Measurements from ENCODE around the gene CISTR.
"Not testable (repeated sequence)": the region's sequence is repeated elsewhere in the genome, so short reads cannot be mapped to it uniquely, and the experiment has no call there.

The CISTR gene

GRCh38 chr12:53786411-53786810 lies 34.6 kb upstream of the CISTR start:
- Histone ChIP-seq H3K27me3 (ENCODE audit: insufficient read depth, insufficient read length) (peaks cover 10% of the 10 kb centered on the region), H3K9ac (ENCODE audit: insufficient read length, low read depth) (no peak overlapping the region), H3K9me3 (ENCODE audit: insufficient read depth, low read length) (no peaks in the 10 kb centered on the region), H3K4me3 (ENCODE audit: insufficient read length, low read depth) (no peak overlapping the region), H3K36me3 (ENCODE audit: insufficient read depth, insufficient read length, low read length) (no peaks in the 10 kb centered on the region), H3K4me1 (ENCODE audit: insufficient read depth, insufficient read length) (no peaks in the 10 kb centered on the region)
- DNase-seq (ENCODE audit: low read depth, low spot score): no peak
- TF ChIP-seq YY1 (IDR thresholded peaks at IDR 0.05; ENCODE audit: insufficient read depth, insufficient read length) (no peak), SUZ12 (IDR thresholded peaks at IDR 0.05; ENCODE audit: extremely low read depth, insufficient read depth, insufficient read length) (no peak), ZNF274 (IDR thresholded peaks at IDR 0.05; ENCODE audit: low read depth, low read length) (no peak)

- H3K4me3 ChIP-seq (ENCODE audit: insufficient read length, low read depth): no peak overlapping the region
- H3K36me3 ChIP-seq (ENCODE audit: insufficient read depth, insufficient read length, low read length): no peaks in the 10 kb centered on the region
- H3K9me3 ChIP-seq (ENCODE audit: insufficient read depth, low read length): no peaks in the 10 kb centered on the region
- H3K4me1 ChIP-seq (ENCODE audit: insufficient read depth, insufficient read length): no peaks in the 10 kb centered on the region
- no peak for TF ChIP-seq YY1 (IDR thresholded peaks at IDR 0.05; ENCODE audit: insufficient read depth, insufficient read length)
- no peak for TF ChIP-seq ZNF274 (IDR thresholded peaks at IDR 0.05; ENCODE audit: low read depth, low read length)
- TF ChIP-seq SUZ12 (IDR thresholded peaks at IDR 0.05; ENCODE audit: extremely low read depth, insufficient read depth, insufficient read length): no peak
- no peak overlapping the region for H3K9ac ChIP-seq (ENCODE audit: insufficient read length, low read depth)
- no peak for DNase-seq (ENCODE audit: low read depth, low spot score)
- H3K27me3 ChIP-seq (ENCODE audit: insufficient read depth, insufficient read length): peaks cover 10% of the 10 kb centered on the region
These were observed 33.4 kb upstream of the CISTR start for GRCh38 chr12:53785161-53785560.

GRCh38 chr12:53782093-53782703 lies 30.4 kb upstream of the CISTR start:
- no peak overlapping the region for H3K9ac ChIP-seq (ENCODE audit: insufficient read length, low read depth)
- H3K27me3 ChIP-seq (ENCODE audit: insufficient read depth, insufficient read length): peaks cover 10% of the 10 kb centered on the region
- H3K36me3 ChIP-seq (ENCODE audit: insufficient read depth, insufficient read length, low read length): no peaks in the 10 kb centered on the region
- H3K9me3 ChIP-seq (ENCODE audit: insufficient read depth, low read length): no peaks in the 10 kb centered on the region
- DNase-seq (ENCODE audit: low read depth, low spot score): no peak
- H3K4me3 ChIP-seq (ENCODE audit: insufficient read length, low read depth): no peak overlapping the region
- H3K4me1 ChIP-seq (ENCODE audit: insufficient read depth, insufficient read length): no peaks in the 10 kb centered on the region
- TF ChIP-seq YY1 (IDR thresholded peaks at IDR 0.05; ENCODE audit: insufficient read depth, insufficient read length) (no peak), SUZ12 (IDR thresholded peaks at IDR 0.05; ENCODE audit: extremely low read depth, insufficient read depth, insufficient read length) (no peak), ZNF274 (IDR thresholded peaks at IDR 0.05; ENCODE audit: low read depth, low read length) (no peak)

- no peak for TF ChIP-seq ZNF274 (IDR thresholded peaks at IDR 0.05; ENCODE audit: low read depth, low read length)
- TF ChIP-seq YY1 (IDR thresholded peaks at IDR 0.05; ENCODE audit: insufficient read depth, insufficient read length): no peak
- no peak for TF ChIP-seq SUZ12 (IDR thresholded peaks at IDR 0.05; ENCODE audit: extremely low read depth, insufficient read depth, insufficient read length)
- H3K9ac ChIP-seq (ENCODE audit: insufficient read length, low read depth): no peak overlapping the region
- H3K4me3 ChIP-seq (ENCODE audit: insufficient read length, low read depth): no peak overlapping the region
- H3K9me3 ChIP-seq (ENCODE audit: insufficient read depth, low read length): no peaks in the 10 kb centered on the region
- peaks cover 9% of the 10 kb centered on the region for H3K27me3 ChIP-seq (ENCODE audit: insufficient read depth, insufficient read length)
- no peak for DNase-seq (ENCODE audit: low read depth, low spot score)
- H3K4me1 ChIP-seq (ENCODE audit: insufficient read depth, insufficient read length): no peaks in the 10 kb centered on the region
- H3K36me3 ChIP-seq (ENCODE audit: insufficient read depth, insufficient read length, low read length): no peaks in the 10 kb centered on the region
These were observed 29.5 kb upstream of the CISTR start for GRCh38 chr12:53781228-53781801.

GRCh38 chr12:53780323-53780722 lies 28.5 kb upstream of the CISTR start:
- no peak overlapping the region for H3K4me3 ChIP-seq (ENCODE audit: insufficient read length, low read depth)
- H3K4me1 ChIP-seq (ENCODE audit: insufficient read depth, insufficient read length): no peaks in the 10 kb centered on the region
- H3K9ac ChIP-seq (ENCODE audit: insufficient read length, low read depth): no peak overlapping the region
- no peak for DNase-seq (ENCODE audit: low read depth, low spot score)
- no peaks in the 10 kb centered on the region for H3K36me3 ChIP-seq (ENCODE audit: insufficient read depth, insufficient read length, low read length)
- H3K9me3 ChIP-seq (ENCODE audit: insufficient read depth, low read length): no peaks in the 10 kb centered on the region
- TF ChIP-seq YY1 (IDR thresholded peaks at IDR 0.05; ENCODE audit: insufficient read depth, insufficient read length) (no peak), ZNF274 (IDR thresholded peaks at IDR 0.05; ENCODE audit: low read depth, low read length) (no peak)
- H3K27me3 ChIP-seq (ENCODE audit: insufficient read depth, insufficient read length): peaks cover 9% of the 10 kb centered on the region

GRCh38 chr12:53779679-53780078 lies 27.9 kb upstream of the CISTR start:
- not testable (repeated sequence) for H3K36me3 ChIP-seq (ENCODE audit: insufficient read depth, insufficient read length, low read length); H3K4me1 ChIP-seq (ENCODE audit: insufficient read depth, insufficient read length); H3K27me3 ChIP-seq (ENCODE audit: insufficient read depth, insufficient read length); H3K4me3 ChIP-seq (ENCODE audit: insufficient read length, low read depth); H3K9ac ChIP-seq (ENCODE audit: insufficient read length, low read depth); H3K9me3 ChIP-seq (ENCODE audit: insufficient read depth, low read length); DNase-seq (ENCODE audit: low read depth, low spot score)

- TF ChIP-seq YY1 (IDR thresholded peaks at IDR 0.05; ENCODE audit: insufficient read depth, insufficient read length) (no peak), SUZ12 (IDR thresholded peaks at IDR 0.05; ENCODE audit: extremely low read depth, insufficient read depth, insufficient read length) (no peak), ZNF274 (IDR thresholded peaks at IDR 0.05; ENCODE audit: low read depth, low read length) (no peak)
- no peaks in the 10 kb centered on the region for H3K9me3 ChIP-seq (ENCODE audit: insufficient read depth, low read length)
- no peak for DNase-seq (ENCODE audit: low read depth, low spot score)
- no peak overlapping the region for H3K4me3 ChIP-seq (ENCODE audit: insufficient read length, low read depth)
- peaks cover 9% of the 10 kb centered on the region for H3K27me3 ChIP-seq (ENCODE audit: insufficient read depth, insufficient read length)
- H3K4me1 ChIP-seq (ENCODE audit: insufficient read depth, insufficient read length): no peaks in the 10 kb centered on the region
- H3K36me3 ChIP-seq (ENCODE audit: insufficient read depth, insufficient read length, low read length): no peaks in the 10 kb centered on the region
- H3K9ac ChIP-seq (ENCODE audit: insufficient read length, low read depth): no peak overlapping the region
These were observed 26.3 kb upstream of the CISTR start for GRCh38 chr12:53777936-53778644.

Measured in NT2/D1 (cell line).